Large intestine (tissue), 3 donors: ENCODE results near the gene CLK1. TPM values are rescaled to one million over a fixed set of nuclear protein-coding genes. Genes with fewer than 3 reads are reported as not detected.
A peak's percentile ranks its signal among the peaks of the same experiment; 100 is the strongest.
"Not testable (repeated sequence)": the region's sequence is repeated elsewhere in the genome, so short reads cannot be mapped to it uniquely, and the experiment has no call there.

Experiments used
- DNase-seq, 2 donors: peaks; one replicate each; pipeline versions ENCODE4 v3.0.0 to v3.0.0-alpha.2; 2013
- H3K27ac ChIP-seq: one replicate; pipeline ENCODE4 v1.5.1; 2013; ENCODE audit warnings: low read length
- H3K27me3 ChIP-seq: 2 replicates; pipeline ENCODE4 v1.6.1; 2013; ENCODE audit warnings: low read length; ENCODE audit not compliant: control insufficient read depth, insufficient read depth
- H3K36me3 ChIP-seq: 2 replicates; pipeline ENCODE4 v1.6.1; 2013; ENCODE audit warnings: low read length; ENCODE audit not compliant: control insufficient read depth, insufficient read depth
- H3K4me1 ChIP-seq: one replicate; pipeline ENCODE4 v1.6.1; 2013; ENCODE audit warnings: low read length; ENCODE audit not compliant: control insufficient read depth, insufficient read depth
- H3K4me3 ChIP-seq: one replicate; pipeline ENCODE4 v1.5.1; 2013; ENCODE audit warnings: low read length
- H3K9me3 ChIP-seq: one replicate; pipeline ENCODE4 v1.6.1; 2013; ENCODE audit warnings: mild to moderate bottlenecking, low read depth, low read length, moderate library complexity; ENCODE audit not compliant: control insufficient read depth
- WGBS: methylation state at CpG from one replicate; pipeline ENCODE4 v1.1.5; 2013; ENCODE audit warnings: low lambda C conversion rate; ENCODE audit not compliant: insufficient coverage; 5-methylcytosine and 5-hydroxymethylcytosine counted together
- polyA plus RNA-seq: library from polyadenylated mRNA; unstranded; fragments of 120-200 nt; gene quantifications from one replicate; pipeline ENCODE4 v1.2.1, GENCODE V29; 2013

CLK1 gene
- polyA plus RNA-seq, 1 donor, result 227 TPM

GRCh38 chr2:200839513-200839912 is 24.9 kb downstream of the CLK1 start:
- WGBS, result no CpG with 5 or more reads among the region's 3 CpGs

GRCh38 chr2:200834701-200835100 is 29.8 kb downstream of the CLK1 start:
- no peak overlapping the region for H3K27ac ChIP-seq
- no peaks in the 10 kb centered on the region for H3K36me3 ChIP-seq
- H3K9me3 ChIP-seq, result no peaks in the 10 kb centered on the region
- no peak for DNase-seq
- H3K27me3 ChIP-seq, result no peaks in the 10 kb centered on the region
- no peak overlapping the region for H3K4me3 ChIP-seq
- no peaks in the 10 kb centered on the region for H3K4me1 ChIP-seq
- WGBS, result no CpG with 5 or more reads among the region's 4 CpGs

More at GRCh38 chr2:200839513-200839912, 24.9 kb downstream of the CLK1 start:
- Histone ChIP-seq H3K27me3 (no peaks in the 10 kb centered on the region), H3K27ac (no peak overlapping the region), H3K4me3 (no peak overlapping the region), H3K9me3 (no peaks in the 10 kb centered on the region), H3K4me1 (no peaks in the 10 kb centered on the region), H3K36me3 (no peaks in the 10 kb centered on the region)
- peak; percentile 7 to 22 for DNase-seq

GRCh38 chr2:200829258-200829655 is 35.2 kb downstream of the CLK1 start:
- no peak overlapping the region for H3K27ac ChIP-seq
- DNase-seq, result no peak
- H3K9me3 ChIP-seq, result no peaks in the 10 kb centered on the region
- H3K4me3 ChIP-seq, result no peak overlapping the region
- no CpG with 5 or more reads among the region's 2 CpGs for WGBS
- H3K27me3 ChIP-seq, result no peaks in the 10 kb centered on the region
- peaks cover 2% of the 10 kb centered on the region for H3K36me3 ChIP-seq
- no peaks in the 10 kb centered on the region for H3K4me1 ChIP-seq

GRCh38 chr2:200828572-200829257 is 35.7 kb downstream of the CLK1 start:
- H3K27ac ChIP-seq, result no peak overlapping the region
- no peak for DNase-seq
- peaks cover 2% of the 10 kb centered on the region for H3K36me3 ChIP-seq
- no peak overlapping the region for H3K4me3 ChIP-seq
- H3K27me3 ChIP-seq, result no peaks in the 10 kb centered on the region
- no peaks in the 10 kb centered on the region for H3K4me1 ChIP-seq
- no peaks in the 10 kb centered on the region for H3K9me3 ChIP-seq
- no CpG with 5 or more reads among the region's 9 CpGs for WGBS

- DNase-seq, result no peak
- H3K36me3 ChIP-seq, result peaks cover 2% of the 10 kb centered on the region
- WGBS, result 83% methylated on average over 1 of the region's 2 CpGs
These were observed 36.4 kb downstream of the CLK1 start for GRCh38 chr2:200828104-200828503.

GRCh38 chr2:200821686-200822245 is 42.7 kb downstream of the CLK1 start:
- no peak overlapping the region for H3K4me3 ChIP-seq

More at GRCh38 chr2:200828104-200828503, 36.4 kb downstream of the CLK1 start:
- H3K9me3 ChIP-seq, result no peaks in the 10 kb centered on the region
- no peak overlapping the region for H3K4me3 ChIP-seq
- no peaks in the 10 kb centered on the region for H3K27me3 ChIP-seq
- H3K4me1 ChIP-seq, result no peaks in the 10 kb centered on the region
- no peak overlapping the region for H3K27ac ChIP-seq

GRCh38 chr2:200820573-200821234 is 43.8 kb downstream of the CLK1 start:
- Histone ChIP-seq H3K27ac (no peak overlapping the region), H3K9me3 (no peaks in the 10 kb centered on the region), H3K36me3 (peaks cover 59% of the 10 kb centered on the region), H3K4me1 (no peaks in the 10 kb centered on the region), H3K4me3 (no peak overlapping the region), H3K27me3 (no peaks in the 10 kb centered on the region)
- no peak for DNase-seq
- WGBS, result no CpG with 5 or more reads among the region's 5 CpGs

More at GRCh38 chr2:200821686-200822245, 42.7 kb downstream of the CLK1 start:
- peaks cover 49% of the 10 kb centered on the region for H3K36me3 ChIP-seq
- no peaks in the 10 kb centered on the region for H3K4me1 ChIP-seq
- WGBS, result 83% methylated on average over 1 of the region's 6 CpGs
- no peaks in the 10 kb centered on the region for H3K9me3 ChIP-seq
- H3K27ac ChIP-seq, result no peak overlapping the region
- H3K27me3 ChIP-seq, result no peaks in the 10 kb centered on the region
- DNase-seq, result no peak

GRCh38 chr2:200818732-200819131 is 45.7 kb downstream of the CLK1 start:
- not testable (repeated sequence) for DNase-seq, H3K4me3 ChIP-seq, H3K9me3 ChIP-seq, H3K27ac ChIP-seq, H3K4me1 ChIP-seq, H3K27me3 ChIP-seq
- H3K36me3 ChIP-seq, result peaks cover 73% of the 10 kb centered on the region
- WGBS, result no CpG with 5 or more reads among the region's 3 CpGs

- DNase-seq, result no peak
- no peaks in the 10 kb centered on the region for H3K9me3 ChIP-seq
- peaks cover 7% of the 10 kb centered on the region for H3K4me1 ChIP-seq
- no CpG with 5 or more reads among the region's 1 CpG for WGBS
- H3K36me3 ChIP-seq, result peaks cover 56% of the 10 kb centered on the region
- no peak overlapping the region for H3K27ac ChIP-seq
- no peak overlapping the region for H3K4me3 ChIP-seq
- no peaks in the 10 kb centered on the region for H3K27me3 ChIP-seq
These were observed 49.5 kb downstream of the CLK1 start for GRCh38 chr2:200814917-200815316.

- no peaks in the 10 kb centered on the region for H3K27me3 ChIP-seq
- H3K27ac ChIP-seq, result no peak overlapping the region
- peaks cover 7% of the 10 kb centered on the region for H3K4me1 ChIP-seq
- no peak overlapping the region for H3K4me3 ChIP-seq
- H3K36me3 ChIP-seq, result peaks cover 50% of the 10 kb centered on the region
- WGBS, result no CpG with 5 or more reads among the region's 3 CpGs
- H3K9me3 ChIP-seq, result no peaks in the 10 kb centered on the region
- DNase-seq, result no peak
These were observed 50.1 kb downstream of the CLK1 start for GRCh38 chr2:200814276-200814815.
